Measurements from ENCODE around the gene CNOT1. TPM values are rescaled to one million over a fixed set of nuclear protein-coding genes. Genes with fewer than 3 reads are reported as not detected.

CNOT1 gene
- 94.5 and 129 TPM in 2 replicates for total RNA-seq

GRCh38 chr16:58629733-58630640 lies at the start of gene CNOT1:
Gene CNOT1, minus strand, starts transcription at chr16:58629826. Its CDS starts 30,489 bp downstream, at chr16:58599337.

GRCh38 chr16:58515125-58515870 lies 114.3 kb downstream of the CNOT1 start, which contains the start of gene SETD6:
Gene SETD6, plus strand, starts transcription at chr16:58515517. Its CDS starts 21 bp downstream, at chr16:58515538.

GRCh38 chr16:58499615-58500351 lies 129.8 kb downstream of the CNOT1 start, which contains the start of gene NDRG4:
Gene NDRG4, plus strand, starts transcription at chr16:58500143. Its CDS starts 106 bp downstream, at chr16:58500249.

Other genes with a start within 250 kb of the CNOT1 start
- gene GINS3, start 237.4 kb downstream of the CNOT1 start, total RNA-seq = 0.92 and 1.3 TPM in 2 replicates
- 8.7 and 19.8 TPM in 2 replicates for gene NDRG4, start 129.7 kb downstream of the CNOT1 start, total RNA-seq
- gene SETD6, start 114.3 kb downstream of the CNOT1 start, total RNA-seq = 9.8 and 12.6 TPM in 2 replicates
- 26.6 and 38.3 TPM in 2 replicates for gene SLC38A7, start 54.9 kb upstream of the CNOT1 start, total RNA-seq
- 27.0 and 27.6 TPM in 2 replicates for gene GOT2, start 104.5 kb upstream of the CNOT1 start, total RNA-seq

Measured in smooth muscle cell of bladder (primary cell).